HG03442 (cell line): ENCODE results near the gene GADD45GIP1.
A peak's percentile ranks its signal among the peaks of the same experiment; 100 is the strongest.

Experiments used
- ATAC-seq: cut with Tn5 transposase; IDR thresholded peaks from one replicate; pipeline ENCODE4 v1.9.1; 2021; ENCODE audit warnings: mild to moderate bottlenecking, moderate library complexity; ENCODE audit not compliant: unreplicated experiment

GADD45GIP1 gene

GRCh38 chr19:12956446-12957388 lies at the start of gene GADD45GIP1:
GADD45GIP1 (minus strand) TSS chr19:12957223; CDS start chr19:12957212, 11 bp downstream.
- peak; percentile 52 for ATAC-seq

DNA sequence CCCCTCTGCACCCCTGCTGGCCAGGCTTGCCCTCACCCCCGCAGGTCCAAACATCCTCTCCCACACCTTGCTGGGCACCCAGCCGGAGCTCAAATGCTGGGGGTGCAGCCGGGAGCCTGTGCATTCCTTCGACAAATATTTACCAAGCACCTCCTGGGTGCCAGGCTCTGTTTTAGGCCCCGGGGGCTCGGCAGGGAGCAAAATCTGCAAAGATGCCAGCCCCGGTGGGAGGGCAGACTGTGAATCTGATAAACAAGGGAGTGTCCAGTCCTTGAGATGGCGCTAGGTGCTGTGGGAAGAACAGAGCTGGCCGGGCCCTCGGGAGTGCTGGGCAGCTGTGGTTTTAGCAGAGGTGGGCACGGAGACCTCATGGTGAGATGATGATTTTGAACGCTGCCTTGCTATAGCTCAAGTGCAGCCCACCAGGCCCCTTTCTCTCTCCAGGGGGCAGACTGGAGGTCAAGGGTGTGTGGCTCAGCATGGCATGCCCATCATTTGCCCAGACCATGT lies 48.9 kb upstream of the GADD45GIP1 start:
- ATAC-seq = no peak

DNA sequence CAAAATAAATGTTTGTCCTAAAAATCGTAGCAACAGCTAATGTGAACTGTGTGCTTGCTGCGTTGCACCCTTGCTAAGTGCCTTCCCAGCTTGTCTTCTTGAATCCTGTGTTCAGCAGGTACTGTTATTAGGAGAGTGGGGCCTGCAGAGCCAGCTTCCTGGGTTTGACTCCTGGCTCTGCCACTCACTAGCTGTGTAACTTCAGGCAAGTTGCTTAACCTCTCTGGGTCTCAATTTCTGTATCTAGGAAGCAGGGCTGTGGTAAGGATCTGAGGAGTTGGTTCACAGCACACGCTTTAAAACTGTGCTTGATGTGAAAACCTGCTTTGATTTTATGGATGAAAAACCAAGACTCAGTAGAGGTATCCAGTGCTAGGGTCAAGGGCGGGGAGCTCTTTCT lies 48.2 kb upstream of the GADD45GIP1 start:
- no peak for ATAC-seq

DNA sequence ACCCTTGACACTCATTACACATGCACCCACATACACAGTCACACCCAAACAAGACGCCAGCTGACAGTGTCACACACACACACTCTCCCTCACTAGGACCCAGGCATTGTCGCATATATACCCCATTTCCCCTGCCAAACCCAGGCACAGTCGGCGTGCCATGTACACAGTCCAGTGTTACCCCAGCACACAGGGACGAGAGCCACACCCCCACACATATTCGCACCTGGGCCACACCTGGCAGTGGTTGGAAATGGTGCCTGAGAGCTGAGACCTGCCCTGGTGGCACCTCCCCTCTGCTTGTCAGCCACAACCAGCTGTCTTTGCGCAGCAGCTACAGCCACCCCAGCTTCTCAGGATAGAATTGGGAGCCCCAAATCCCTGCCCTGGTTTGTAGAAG lies 47.2 kb upstream of the GADD45GIP1 start:
- no peak for ATAC-seq

- ATAC-seq = no peak
Measured at GRCh38 chr19:13003081-13003480, 46.1 kb upstream of the GADD45GIP1 start.

DNA sequence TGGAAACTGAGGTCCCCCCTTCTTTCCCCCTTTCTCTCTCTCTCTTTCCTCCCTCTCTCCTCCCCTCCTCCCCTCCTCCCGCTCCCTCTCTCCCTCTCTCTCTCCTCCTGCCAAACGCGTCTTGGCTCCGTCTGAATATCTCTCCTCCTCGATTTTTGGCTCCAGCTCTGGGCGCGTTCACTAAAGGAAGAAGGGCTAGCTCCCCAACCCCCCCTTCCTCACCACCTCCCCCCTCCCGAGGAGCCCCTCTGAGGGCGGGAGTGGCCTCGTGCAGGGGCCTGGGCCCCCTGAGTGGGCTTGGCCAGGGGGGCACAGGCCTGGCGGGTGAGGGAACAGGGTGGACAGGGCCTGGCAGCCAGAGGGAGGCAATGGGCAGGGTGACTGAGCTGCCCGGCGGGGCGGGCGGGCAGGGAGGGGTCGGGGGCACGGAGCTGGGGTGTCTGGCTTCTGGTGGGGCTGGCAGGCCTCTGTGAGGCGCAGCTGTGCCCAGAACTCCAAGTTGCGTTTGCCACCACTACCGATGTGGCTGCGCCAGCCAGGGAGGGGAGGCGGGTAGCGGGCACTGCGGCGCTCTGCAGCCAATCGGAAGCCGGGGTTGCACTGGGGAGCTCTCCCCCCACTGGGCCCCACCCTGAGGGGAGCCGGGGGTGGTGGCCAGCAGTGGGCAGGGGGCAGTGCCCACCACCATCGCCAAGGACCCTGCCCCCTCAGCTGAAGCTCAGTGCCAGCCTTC lies 45.3 kb upstream of the GADD45GIP1 start:
- ATAC-seq = no peak

DNA sequence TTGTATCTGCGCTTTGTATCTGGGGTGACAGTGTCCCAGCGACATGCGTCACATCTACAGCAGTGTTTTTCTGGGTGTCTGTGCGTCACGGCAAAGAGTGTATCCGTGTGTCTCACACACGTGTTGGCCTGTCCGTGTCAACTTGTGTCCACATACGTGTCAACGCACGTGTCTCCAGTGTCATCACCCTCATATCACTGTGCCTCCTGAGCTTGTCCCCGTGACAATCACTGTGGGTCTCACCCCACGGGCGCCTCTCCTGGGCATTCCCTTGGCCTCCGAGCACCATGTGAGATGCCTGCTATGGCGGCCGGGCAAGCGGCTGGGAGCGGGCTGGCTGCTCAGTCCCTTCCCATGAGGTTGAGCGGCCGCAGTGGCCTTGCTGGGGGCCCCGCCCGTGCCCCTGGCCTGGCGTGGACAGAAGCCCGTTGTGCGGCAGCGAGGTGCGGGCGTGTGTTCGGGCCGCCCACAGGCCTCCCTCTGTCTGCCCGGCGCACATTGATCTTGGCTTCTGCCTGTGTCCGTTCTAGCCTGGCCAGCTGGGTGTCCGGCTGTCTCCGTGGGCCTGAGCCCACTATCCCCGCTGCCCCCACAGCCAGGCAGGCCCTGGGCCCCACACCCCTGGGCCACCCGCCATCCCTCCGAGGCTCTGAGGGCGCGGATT lies 44.6 kb upstream of the GADD45GIP1 start:
- no peak for ATAC-seq

- no peak for ATAC-seq
Measured at GRCh38 chr19:13001166-13001501, 44.1 kb upstream of the GADD45GIP1 start.

DNA sequence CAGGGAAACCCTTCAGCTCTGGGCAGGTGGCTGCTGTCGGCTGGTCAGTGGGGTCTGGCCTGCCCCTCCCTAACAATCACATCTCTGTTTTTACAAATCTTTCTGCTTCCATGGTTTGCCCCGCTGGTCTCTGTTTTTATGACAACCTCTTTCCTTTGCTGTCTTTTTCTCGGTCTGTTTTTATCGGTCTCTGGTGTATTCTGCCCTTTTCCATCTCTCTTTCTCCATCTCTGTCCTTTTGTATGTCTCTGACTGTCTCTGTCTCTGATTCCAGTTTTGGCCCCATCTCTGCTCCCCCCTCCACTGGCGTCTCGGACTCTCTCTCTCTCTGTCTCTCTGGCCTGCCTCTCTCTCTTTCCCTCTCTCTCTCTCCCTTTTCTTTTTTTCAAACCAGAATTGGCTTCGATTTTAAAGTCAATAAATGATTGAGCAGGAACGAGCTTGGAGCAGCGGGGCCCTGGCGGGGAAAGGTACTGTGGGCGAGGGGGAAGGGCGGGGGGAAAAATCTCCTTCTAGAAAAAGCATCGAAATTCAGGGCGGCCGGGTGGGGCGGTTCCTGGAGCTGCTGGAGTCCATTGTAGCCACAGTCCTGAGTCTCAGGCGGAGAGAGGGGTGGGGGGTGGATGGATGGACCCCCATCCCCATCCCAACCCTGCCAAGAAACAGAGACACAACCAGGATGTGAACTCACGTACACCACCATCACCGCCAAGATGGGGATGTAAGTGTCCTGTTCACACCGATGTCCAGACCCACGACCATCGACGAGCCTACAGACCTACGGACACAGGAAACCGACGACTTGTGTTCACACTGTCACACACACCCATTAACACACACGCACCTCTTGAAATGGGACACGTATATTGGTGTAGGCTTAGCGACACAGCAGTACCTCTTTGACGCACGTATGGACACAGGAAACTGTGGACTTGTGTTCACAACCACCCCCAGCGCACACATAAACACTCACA lies 41.2 kb upstream of the GADD45GIP1 start:
- no peak for ATAC-seq

DNA sequence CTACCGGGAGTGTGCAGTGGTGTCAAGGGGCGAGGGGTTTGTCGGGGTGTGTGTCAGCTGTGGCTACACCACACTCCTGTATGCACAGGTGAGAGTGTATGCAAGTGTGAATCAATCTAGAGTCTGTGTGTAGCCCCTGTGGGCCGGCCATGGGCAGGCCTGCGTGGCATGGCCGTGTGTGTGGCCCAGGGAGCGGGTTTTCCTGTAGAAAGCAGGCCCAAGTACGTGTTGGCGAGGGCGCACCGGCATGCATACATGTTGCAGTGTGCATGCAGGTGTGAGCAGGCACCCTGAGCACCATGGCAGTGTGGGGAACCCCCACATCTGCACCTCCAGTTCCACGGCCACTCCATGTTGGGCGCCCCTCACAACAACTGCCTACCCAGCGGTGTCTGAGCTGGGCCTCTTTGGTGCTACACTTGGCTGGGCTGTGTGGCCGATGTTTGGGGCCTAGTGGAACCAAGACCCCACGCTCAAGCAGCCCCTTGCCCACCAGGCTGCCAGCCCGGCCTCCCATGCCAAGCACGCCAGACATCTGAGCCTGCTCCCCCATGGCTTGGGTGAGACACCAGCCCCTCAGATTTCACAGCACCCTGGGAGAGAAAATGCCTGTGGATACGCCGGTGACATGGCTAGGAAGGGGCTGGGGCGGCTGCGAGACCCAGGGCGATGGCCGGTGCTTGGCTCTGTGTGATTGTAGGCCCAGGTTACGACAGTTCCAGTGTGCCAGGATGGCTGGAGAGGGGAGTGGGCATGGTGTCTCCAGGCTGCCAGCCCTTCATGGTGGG lies 40.4 kb upstream of the GADD45GIP1 start:
- no peak for ATAC-seq

- ATAC-seq = no peak
Measured at GRCh38 chr19:12996406-12997094, 39.5 kb upstream of the GADD45GIP1 start.

- ATAC-seq = no peak
Measured at GRCh38 chr19:12995596-12996405, 38.8 kb upstream of the GADD45GIP1 start.

DNA sequence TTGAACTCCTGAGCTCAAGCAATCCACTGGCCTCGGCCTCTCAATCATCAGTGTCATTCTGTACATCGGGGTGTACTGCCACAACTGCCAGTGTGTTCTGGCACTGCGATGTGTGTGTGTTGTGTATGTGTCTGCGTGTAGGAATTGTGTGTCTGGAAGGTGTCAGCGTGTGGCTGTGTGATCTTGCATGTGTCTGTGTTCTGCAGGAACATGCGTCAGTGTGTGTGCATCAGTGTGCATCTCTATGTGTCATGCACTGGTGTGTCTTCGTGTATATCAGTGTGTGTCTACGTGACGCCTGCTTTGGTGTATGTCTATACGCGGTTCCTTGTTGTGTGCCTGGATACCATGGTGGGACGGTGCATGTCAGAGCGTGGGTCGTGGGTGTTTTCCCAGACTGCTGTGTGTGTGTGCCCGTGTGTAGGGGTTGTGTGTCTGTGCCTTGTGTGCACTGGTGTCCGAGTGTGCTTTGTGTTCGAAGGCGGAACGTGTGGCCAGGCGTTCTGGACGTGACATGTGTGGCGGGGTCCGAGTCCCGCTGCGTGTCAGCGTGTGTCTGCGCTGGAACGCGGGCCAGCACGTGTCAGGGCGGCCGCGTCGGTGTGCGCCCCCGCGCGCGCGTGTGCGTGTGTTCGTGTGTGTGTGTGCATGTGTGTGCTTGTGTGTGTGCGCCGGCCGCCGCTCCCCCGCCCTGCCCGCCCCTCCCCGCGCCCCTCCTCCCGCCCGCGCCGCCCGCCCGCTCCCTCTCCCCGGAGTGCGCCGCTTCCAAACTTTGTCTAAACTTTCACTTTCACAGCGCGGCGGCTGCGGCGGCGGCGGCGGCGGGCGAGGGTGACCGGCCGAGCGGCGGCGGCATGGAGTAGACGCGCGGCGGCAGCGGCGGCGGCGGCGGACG lies 37.9 kb upstream of the GADD45GIP1 start, which contains the start of gene NFIX:
TSS of gene NFIX (plus strand) at position 775 of the 895 bp plus-strand sequence. CDS start 363 bp downstream, outside the sequence.
- ATAC-seq = no peak

DNA sequence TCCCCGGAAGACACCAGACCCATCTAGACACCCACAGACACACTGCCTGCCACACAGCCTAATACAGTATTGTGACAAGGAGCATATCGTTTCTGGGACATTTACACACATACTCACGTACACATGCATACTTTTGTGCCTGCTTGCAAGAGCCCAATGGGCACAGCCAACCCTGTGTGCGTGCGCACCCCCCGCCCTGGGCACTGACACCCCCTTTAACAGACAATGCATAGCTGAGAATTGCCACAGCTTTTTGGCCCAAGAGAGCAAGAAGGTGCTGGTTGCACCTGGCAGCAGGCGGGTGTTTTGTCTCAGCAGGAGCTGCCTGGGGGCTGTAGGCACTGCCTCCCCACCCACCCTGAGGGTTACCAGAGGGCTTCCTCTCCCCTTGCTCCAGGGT lies 36.5 kb upstream of the GADD45GIP1 start:
- no peak for ATAC-seq

- ATAC-seq = no peak
Measured at GRCh38 chr19:12992729-12993128, 35.7 kb upstream of the GADD45GIP1 start.

DNA sequence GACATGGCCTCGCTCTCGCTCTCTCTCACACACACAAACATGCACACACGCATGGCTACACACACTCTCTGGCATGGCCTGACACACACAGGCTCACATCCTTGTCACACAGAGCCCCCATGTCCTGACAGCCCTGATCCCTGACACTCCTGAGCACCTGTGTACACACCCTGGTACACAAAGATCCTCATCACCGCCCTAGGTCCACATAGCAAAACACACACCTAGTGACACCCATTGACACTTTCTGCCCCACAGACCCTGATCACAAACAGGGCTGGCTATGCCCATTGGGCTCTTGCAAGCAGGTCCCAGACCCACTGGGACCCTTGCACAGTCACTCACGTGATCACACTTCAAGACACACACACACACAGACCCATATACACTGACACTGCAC lies 34.3 kb upstream of the GADD45GIP1 start:
- no peak for ATAC-seq

- ATAC-seq = no peak
Measured at GRCh38 chr19:12990853-12991252, 33.8 kb upstream of the GADD45GIP1 start.
